Trophoblast cell (in vitro differentiated cells and primary cell): ENCODE data around the gene SLC27A1.

Source experiments
- DNase-seq, 2 donors: peaks; one replicate each; pipeline ENCODE4 v3.0.0-alpha.2; 2016
- H2AFZ ChIP-seq: 2 replicates; pipeline ENCODE4 v1.6.1; 2013; ENCODE audit warnings: low read length, moderate library complexity, mild to moderate bottlenecking; ENCODE audit not compliant: insufficient read depth, poor library complexity
- H2AK5ac ChIP-seq: 2 replicates; pipeline ENCODE4 v1.6.1; 2013; ENCODE audit warnings: mild to moderate bottlenecking, low read length
- H2BK120ac ChIP-seq: 2 replicates; pipeline ENCODE4 v1.6.1; 2013; ENCODE audit warnings: low read length, mild to moderate bottlenecking, moderate library complexity; ENCODE audit not compliant: insufficient read depth, poor library complexity
- H2BK12ac ChIP-seq: 2 replicates; pipeline ENCODE4 v1.6.1; 2013; ENCODE audit warnings: mild to moderate bottlenecking, low read length, moderate library complexity
- H2BK5ac ChIP-seq: 2 replicates; pipeline ENCODE4 v1.6.1; 2013; ENCODE audit warnings: low read length, low read depth, moderate library complexity, mild to moderate bottlenecking; ENCODE audit not compliant: poor library complexity
- H3K14ac ChIP-seq: 2 replicates; pipeline ENCODE4 v1.6.1; 2013; ENCODE audit warnings: mild to moderate bottlenecking, low read length
- H3K18ac ChIP-seq: 2 replicates; pipeline ENCODE4 v1.6.1; 2013; ENCODE audit warnings: mild to moderate bottlenecking, low read length
- H3K23ac ChIP-seq: 2 replicates; pipeline ENCODE4 v1.6.1; 2013; ENCODE audit warnings: low read length
- H3K27ac ChIP-seq: 2 replicates; pipeline ENCODE4 v1.5.1; 2013; ENCODE audit warnings: low read depth, mild to moderate bottlenecking, inconsistent platforms, low read length, moderate library complexity
- H3K27me3 ChIP-seq: 2 replicates; pipeline ENCODE4 v1.6.1; 2013; ENCODE audit warnings: inconsistent platforms, mild to moderate bottlenecking, low read length, moderate library complexity; ENCODE audit not compliant: insufficient read depth
- H3K36me3 ChIP-seq, 2 experiments: 1 replicate in 1 of 2; 2 replicates in 1 of 2; pipeline ENCODE4 v1.6.1; 2013; ENCODE audit warnings: low read length in 2 of 2, mild to moderate bottlenecking in 2 of 2, moderate library complexity in 1 of 2; ENCODE audit not compliant: insufficient read depth in 2 of 2, control insufficient read depth in 1 of 2
- H3K4ac ChIP-seq: 2 replicates; pipeline ENCODE4 v1.6.1; 2013; ENCODE audit warnings: low read depth, mild to moderate bottlenecking, low read length, moderate library complexity
- H3K4me1 ChIP-seq, 2 experiments: 1 replicate in 1 of 2; 2 replicates in 1 of 2; pipeline ENCODE4 v1.6.1; 2013; ENCODE audit warnings: low read length in 2 of 2, mild to moderate bottlenecking in 2 of 2, moderate library complexity in 1 of 2; ENCODE audit not compliant: insufficient read depth in 2 of 2, control insufficient read depth in 1 of 2
- H3K4me2 ChIP-seq: 2 replicates; pipeline ENCODE4 v1.6.1; 2013; ENCODE audit warnings: inconsistent platforms, mild to moderate bottlenecking, low read length, moderate library complexity
- H3K4me3 ChIP-seq: 2 replicates; pipeline ENCODE4 v1.5.1; 2013; ENCODE audit warnings: mild to moderate bottlenecking, low read depth, low read length, inconsistent platforms
- H3K79me1 ChIP-seq: one replicate; pipeline ENCODE4 v1.6.1; 2013; ENCODE audit warnings: low read length
- H3K79me2 ChIP-seq: 2 replicates; pipeline ENCODE4 v1.6.1; 2013; ENCODE audit warnings: low read length, mild to moderate bottlenecking; ENCODE audit not compliant: control insufficient read depth, insufficient read depth, poor library complexity
- H3K9ac ChIP-seq: 2 replicates; pipeline ENCODE4 v1.6.1; 2013; ENCODE audit warnings: mild to moderate bottlenecking, low read length
- H3K9me3 ChIP-seq: 2 replicates; pipeline ENCODE4 v1.6.1; 2013; ENCODE audit warnings: low read depth, mild to moderate bottlenecking, control low read depth, inconsistent platforms, low read length; ENCODE audit not compliant: insufficient read depth
- H4K12ac ChIP-seq: 2 replicates; pipeline ENCODE4 v1.6.1; 2013; ENCODE audit warnings: low read depth, mild to moderate bottlenecking, low read length, moderate library complexity
- H4K8ac ChIP-seq: 2 replicates; pipeline ENCODE4 v1.6.1; 2013; ENCODE audit warnings: low read depth, mild to moderate bottlenecking, low read length, moderate library complexity
- H4K91ac ChIP-seq: one replicate; pipeline ENCODE4 v1.6.1; 2013; ENCODE audit warnings: low read depth, mild to moderate bottlenecking, low read length, moderate library complexity
- WGBS: extraction: QIAGEN DNeasy Blood & Tissue Kit; methylation state at CpG from one replicate; pipeline ENCODE4 v1.1.7; 2013; ENCODE audit warnings: missing lambda C conversion rate; ENCODE audit not compliant: insufficient read length, insufficient coverage; ENCODE audit errors: extremely low coverage; 5-methylcytosine and 5-hydroxymethylcytosine counted together

Gene SLC27A1

DNA sequence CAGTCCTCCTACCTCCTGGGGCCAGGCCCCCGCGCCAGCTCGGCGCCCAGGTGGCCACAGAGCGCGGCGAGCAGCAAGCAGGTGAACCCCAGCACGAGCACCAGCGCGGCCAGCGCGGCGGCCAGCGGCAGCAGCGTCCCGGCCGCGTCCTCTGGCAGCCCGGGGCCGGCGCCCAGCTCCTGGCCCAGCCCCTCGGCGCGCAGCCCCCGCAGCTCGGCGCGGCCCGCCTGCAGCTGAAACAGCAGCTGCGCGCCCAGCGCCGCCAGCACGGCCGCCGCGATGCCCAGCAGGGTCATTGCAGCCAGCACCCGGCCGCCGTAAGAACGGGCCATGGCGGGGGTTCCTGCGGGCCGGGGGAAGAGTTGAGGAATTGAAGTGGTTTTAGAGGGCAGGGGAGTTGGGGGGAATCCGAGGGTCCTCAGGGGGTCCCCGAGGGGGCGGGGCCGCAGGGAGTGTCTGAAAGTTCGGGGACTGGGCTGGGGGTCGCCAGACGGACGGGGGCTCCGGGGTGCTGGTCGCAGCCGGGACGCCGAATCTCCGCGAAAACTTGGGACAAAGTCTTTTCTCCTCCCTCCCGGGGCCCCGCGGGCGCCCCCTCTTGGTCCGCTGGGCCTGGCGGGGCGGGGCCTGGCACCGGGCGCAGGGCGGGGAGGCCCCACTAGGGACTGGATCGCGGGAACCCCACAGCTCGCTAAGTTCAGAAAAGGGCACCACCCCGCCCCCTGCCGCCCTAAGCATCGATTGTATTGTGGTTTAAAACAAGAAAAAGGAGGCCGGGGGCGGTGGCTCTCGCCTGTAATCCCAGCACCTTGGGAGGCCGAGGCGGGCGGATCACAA, 22.0 kb upstream of the SLC27A1 start, which contains the start of gene TMEM221:
TMEM221 (minus strand) TSS at position 538 of the 837 bp plus-strand sequence; CDS start at position 332, 206 bp downstream.
- Histone ChIP-seq H4K8ac (no peak within 1 kb of the TSS), H4K12ac (peak within 1 kb of the TSS; percentile 16), H3K4me3 (peak within 1 kb of the TSS; percentile 60), H2BK12ac (no peak within 1 kb of the TSS), H2BK120ac (no peak within 1 kb of the TSS), H3K79me2 (no peaks in the 10 kb centered on the region), H2BK5ac (no peak within 1 kb of the TSS), H3K27ac (no peak within 1 kb of the TSS), H2AK5ac (no peak within 1 kb of the TSS), H3K9me3 (peaks cover 2% of the 10 kb centered on the region), H2AFZ (peak within 1 kb of the TSS; percentile 43), H3K9ac (no peak within 1 kb of the TSS), H3K18ac (no peak within 1 kb of the TSS), H3K23ac (no peak within 1 kb of the TSS), H3K36me3 (no peaks in the 10 kb centered on the region), H3K27me3 (peaks cover 16% of the 10 kb centered on the region), H3K4me1 (peaks cover 0 to 2% of the 10 kb centered on the region in 2 experiments), H3K79me1 (no peaks in the 10 kb centered on the region), H3K4me2 (peak within 1 kb of the TSS; percentile 68), H4K91ac (no peak within 1 kb of the TSS), H3K14ac (no peak within 1 kb of the TSS), H3K4ac (no peak within 1 kb of the TSS)
- peak in 1 of 2 donors; percentile 37 for DNase-seq
- WGBS = no CpG with 5 or more reads among the region's 81 CpGs

DNA sequence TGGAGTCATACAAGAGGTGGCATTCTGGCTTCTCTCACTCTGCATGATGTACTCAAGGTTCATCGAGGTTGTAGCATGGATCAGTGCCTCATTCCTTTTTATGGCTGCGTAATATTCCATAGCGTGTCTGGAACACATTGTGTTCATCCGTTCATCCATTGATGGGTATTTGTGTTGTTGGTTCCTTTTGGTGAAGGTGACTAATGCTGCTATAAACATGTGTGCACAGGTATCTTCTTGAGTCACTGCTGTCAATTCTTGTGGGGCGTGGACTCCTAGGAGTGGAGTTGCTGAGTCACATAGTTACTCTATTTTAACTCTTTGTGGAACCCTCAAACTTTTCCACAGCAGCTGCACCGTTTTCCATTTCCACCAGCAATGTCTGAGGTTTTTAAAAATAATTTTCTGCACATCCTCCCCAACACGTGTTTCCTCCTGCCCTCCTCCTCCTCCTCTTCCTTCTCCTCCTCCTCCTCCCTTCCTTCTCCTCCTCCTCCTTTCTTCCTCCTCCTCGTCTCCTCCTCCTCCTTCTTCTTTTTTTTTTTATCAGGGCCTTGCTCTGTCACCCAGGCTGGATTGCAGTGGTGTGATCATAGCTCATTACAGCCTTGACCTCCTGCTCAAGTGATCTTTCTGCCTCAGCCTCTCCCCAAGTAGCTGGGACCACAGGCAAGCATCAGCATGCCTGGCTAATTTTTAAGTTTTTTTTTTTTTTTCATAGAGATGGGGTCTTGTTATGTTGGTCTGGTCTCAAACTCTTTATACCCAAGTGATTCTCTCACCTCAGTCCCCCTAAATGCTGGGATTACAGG, 19.9 kb upstream of the SLC27A1 start:
- no CpG with 5 or more reads among the region's 8 CpGs for WGBS
- H3K4ac ChIP-seq = no peak overlapping the region
- H2BK5ac ChIP-seq = no peak overlapping the region
- H3K4me2 ChIP-seq = no peak overlapping the region
- no peak overlapping the region for H2BK120ac ChIP-seq
- no peak overlapping the region for H4K12ac ChIP-seq
- no peak overlapping the region for H3K23ac ChIP-seq
- peak; percentile 60 to 83 for DNase-seq
- H3K79me1 ChIP-seq = no peaks in the 10 kb centered on the region
- no peak overlapping the region for H3K4me3 ChIP-seq
- H3K27me3 ChIP-seq = peaks cover 27% of the 10 kb centered on the region
- H4K91ac ChIP-seq = no peak overlapping the region
- H3K27ac ChIP-seq = no peak overlapping the region
- peaks cover 0 to 2% of the 10 kb centered on the region in 2 experiments for H3K4me1 ChIP-seq
- peaks cover 10% of the 10 kb centered on the region for H3K9me3 ChIP-seq
- H3K36me3 ChIP-seq = no peaks in the 10 kb centered on the region
- H3K9ac ChIP-seq = no peak overlapping the region
- H3K79me2 ChIP-seq = no peaks in the 10 kb centered on the region
- H3K18ac ChIP-seq = no peak overlapping the region
- H2BK12ac ChIP-seq = no peak overlapping the region
- H4K8ac ChIP-seq = no peak overlapping the region
- H2AFZ ChIP-seq = no peak overlapping the region
- H3K14ac ChIP-seq = no peak overlapping the region
- no peak overlapping the region for H2AK5ac ChIP-seq

- no peak overlapping the region for H3K27ac ChIP-seq
- no peak overlapping the region for H2AK5ac ChIP-seq
- H4K12ac ChIP-seq = no peak overlapping the region
- no peaks in the 10 kb centered on the region for H3K79me1 ChIP-seq
- no peaks in the 10 kb centered on the region for H3K36me3 ChIP-seq
- no peak overlapping the region for H2BK5ac ChIP-seq
- peaks cover 0 to 2% of the 10 kb centered on the region in 2 experiments for H3K4me1 ChIP-seq
- H3K9ac ChIP-seq = no peak overlapping the region
- no peak overlapping the region for H2BK120ac ChIP-seq
- H4K91ac ChIP-seq = no peak overlapping the region
- H3K18ac ChIP-seq = no peak overlapping the region
- peaks cover 15% of the 10 kb centered on the region for H3K9me3 ChIP-seq
- no peak for DNase-seq
- no peak overlapping the region for H3K4me2 ChIP-seq
- H3K23ac ChIP-seq = no peak overlapping the region
- WGBS = no CpG with 5 or more reads among the region's 4 CpGs
- H3K27me3 ChIP-seq = peaks cover 37% of the 10 kb centered on the region
- no peak overlapping the region for H3K14ac ChIP-seq
- H2AFZ ChIP-seq = no peak overlapping the region
- H4K8ac ChIP-seq = no peak overlapping the region
- H3K4ac ChIP-seq = no peak overlapping the region
- H3K4me3 ChIP-seq = no peak overlapping the region
- no peak overlapping the region for H2BK12ac ChIP-seq
- H3K79me2 ChIP-seq = no peaks in the 10 kb centered on the region
Observed at GRCh38 chr19:17451820-17452219, 18.5 kb upstream of the SLC27A1 start.

DNA sequence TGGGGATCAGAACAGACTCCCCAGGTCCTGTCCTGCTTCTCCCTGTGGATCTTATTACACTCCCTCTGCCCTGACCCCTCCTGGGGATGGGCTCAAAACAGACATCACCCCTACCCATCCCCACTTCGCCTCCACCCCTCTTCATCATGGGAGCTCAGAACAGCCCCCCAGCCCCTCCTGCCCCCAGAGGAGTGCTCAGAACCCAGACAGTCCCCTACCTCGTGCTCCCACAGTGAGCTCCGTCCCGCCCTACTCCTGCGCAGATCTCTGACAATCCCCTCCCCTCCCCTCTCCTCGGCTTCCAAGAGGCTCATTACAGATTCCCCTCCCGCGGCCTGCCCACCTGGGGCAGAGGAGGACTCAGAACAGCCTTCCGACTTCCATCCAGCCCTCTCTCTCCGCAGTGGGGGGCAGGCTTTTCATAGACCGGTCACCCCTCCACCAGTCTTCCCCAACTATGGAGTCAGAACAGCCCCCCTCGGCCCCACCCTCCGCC, 15.7 kb upstream of the SLC27A1 start:
- no CpG with 5 or more reads among the region's 13 CpGs for WGBS
- Histone ChIP-seq H3K79me1 (no peaks in the 10 kb centered on the region), H3K4ac (no peak overlapping the region)

More for the DNA sequence above, 15.7 kb upstream of the SLC27A1 start:
- no peak for DNase-seq
- no peak overlapping the region for H3K14ac ChIP-seq
- no peak overlapping the region for H2AK5ac ChIP-seq
- no peak overlapping the region for H2BK5ac ChIP-seq
- H2AFZ ChIP-seq = no peak overlapping the region
- peaks cover 15% of the 10 kb centered on the region for H3K9me3 ChIP-seq
- H3K36me3 ChIP-seq = no peaks in the 10 kb centered on the region
- no peak overlapping the region for H3K4me3 ChIP-seq
- no peak overlapping the region for H2BK120ac ChIP-seq
- H2BK12ac ChIP-seq = no peak overlapping the region
- no peak overlapping the region for H4K12ac ChIP-seq
- no peak overlapping the region for H3K27ac ChIP-seq
- H3K79me2 ChIP-seq = no peaks in the 10 kb centered on the region
- no peak overlapping the region for H3K18ac ChIP-seq
- H3K9ac ChIP-seq = no peak overlapping the region
- no peak overlapping the region for H4K8ac ChIP-seq
- peak overlapping the region; percentile 71 for H3K23ac ChIP-seq
- no peaks in the 10 kb centered on the region for H3K4me1 ChIP-seq
- H3K4me2 ChIP-seq = no peak overlapping the region
- no peak overlapping the region for H4K91ac ChIP-seq
- H3K27me3 ChIP-seq = peaks cover 20% of the 10 kb centered on the region
